HCEC 1CT (cell line): ENCODE results near the gene KDM4E.

Experiments
- DNase-seq: peaks from one replicate; pipeline ENCODE4 v3.0.0-alpha.2; 2017

KDM4E gene

DNA sequence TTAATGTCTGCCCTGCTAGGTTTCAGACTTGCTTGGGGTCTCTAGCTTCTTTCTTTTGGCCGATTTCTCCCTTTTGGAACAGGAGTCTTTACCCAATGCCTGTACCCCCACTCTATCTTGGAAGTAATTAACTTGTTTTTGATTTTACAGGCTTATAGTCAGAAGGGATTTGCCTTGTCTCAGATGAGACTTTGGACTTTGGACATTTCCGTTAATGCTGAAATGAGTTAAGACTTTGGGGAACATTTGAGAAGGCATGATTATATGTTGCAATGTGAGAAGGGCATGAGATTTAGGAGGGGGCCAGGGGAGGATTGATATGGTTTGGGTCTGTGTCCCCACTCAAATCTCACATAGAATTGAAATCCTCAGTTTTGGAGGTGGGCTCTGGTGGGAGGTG is 29.3 kb downstream of the KDM4E start:
- no peak for DNase-seq

DNA sequence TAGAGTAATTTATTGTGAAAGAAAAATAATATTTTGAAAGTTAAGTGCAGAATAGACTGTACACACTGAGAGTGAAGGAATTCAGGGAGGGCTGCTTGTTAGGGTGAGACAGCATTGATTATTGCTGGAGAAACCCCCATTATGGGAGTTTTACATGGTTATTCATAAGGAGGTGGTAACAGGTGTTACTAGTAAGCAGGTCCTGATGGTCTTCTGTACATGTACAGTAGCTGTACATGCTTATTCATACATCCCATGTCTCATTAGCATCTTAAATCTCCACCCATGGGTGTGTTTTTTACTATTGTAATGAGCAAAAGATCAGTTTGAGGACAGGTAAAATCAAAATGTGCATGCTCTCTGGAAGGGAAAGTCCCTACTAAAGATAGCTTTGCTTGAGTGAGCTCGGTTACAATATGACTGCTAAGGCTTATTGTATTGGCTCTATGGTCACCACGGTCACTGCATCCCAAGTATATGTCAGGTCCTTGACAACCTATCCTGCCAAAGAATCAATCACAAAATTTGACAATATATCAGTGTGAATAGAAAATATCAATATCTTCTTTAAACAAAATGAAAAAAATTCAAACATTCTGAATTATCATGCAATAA is 30.3 kb downstream of the KDM4E start:
- DNase-seq = no peak

DNA sequence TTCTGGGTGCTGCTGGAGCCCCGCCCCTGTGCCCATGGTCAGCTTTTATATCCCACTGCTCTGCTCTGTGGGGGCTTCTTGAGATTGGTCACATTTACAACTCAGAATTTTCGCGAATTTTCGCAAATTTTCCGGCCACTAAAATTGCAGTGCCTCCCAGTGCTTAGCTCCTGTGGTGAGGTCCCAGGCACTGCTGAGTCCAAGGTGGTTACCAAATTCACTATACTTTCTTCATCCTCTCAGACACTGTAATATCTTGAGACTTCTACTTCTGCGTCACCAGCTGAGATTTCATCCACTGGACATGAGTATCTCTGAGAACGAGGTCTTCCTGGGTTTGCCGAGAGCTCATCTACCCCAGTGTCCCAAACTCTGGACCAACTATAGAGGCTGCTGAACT is 32.9 kb downstream of the KDM4E start:
- no peak for DNase-seq

DNA sequence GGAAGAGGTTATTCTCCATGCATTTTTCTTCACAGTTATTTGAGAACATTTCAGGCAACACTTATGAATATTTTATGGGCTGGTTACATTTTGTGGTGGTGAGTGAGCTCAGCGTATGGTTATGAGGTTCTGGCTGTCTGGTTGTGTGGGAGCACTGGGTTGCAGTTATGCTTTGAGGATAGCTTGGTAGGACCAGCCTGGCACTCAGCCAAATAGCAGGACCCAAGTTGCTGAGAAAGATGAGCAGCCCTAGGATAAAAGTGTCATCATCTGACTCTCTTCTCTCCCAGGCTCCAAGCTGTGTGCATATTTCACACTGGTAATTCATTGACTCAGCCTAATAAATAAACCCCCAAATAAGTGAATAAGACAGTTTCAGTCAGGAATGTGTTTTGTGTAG is 33.6 kb downstream of the KDM4E start:
- DNase-seq = no peak

DNA sequence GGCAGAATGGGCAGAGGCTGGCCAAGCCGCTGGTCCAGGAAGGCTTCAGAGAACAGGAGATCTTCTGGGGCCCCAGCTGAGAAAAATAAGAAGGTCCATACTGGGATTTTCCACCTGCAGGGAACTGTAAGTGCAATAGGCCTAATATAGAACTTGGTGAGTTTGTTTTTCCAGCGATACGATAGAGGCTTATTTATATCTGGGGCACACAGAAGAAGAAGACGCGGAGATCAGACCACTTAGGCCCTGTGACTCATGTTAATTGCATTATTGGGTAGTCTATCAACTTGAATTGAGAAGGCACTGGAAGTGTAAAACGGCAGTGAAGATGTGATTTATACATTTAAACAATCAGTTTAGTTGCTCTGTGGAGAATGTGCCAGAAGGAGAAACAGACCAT is 34.0 kb downstream of the KDM4E start:
- DNase-seq = no peak

DNA sequence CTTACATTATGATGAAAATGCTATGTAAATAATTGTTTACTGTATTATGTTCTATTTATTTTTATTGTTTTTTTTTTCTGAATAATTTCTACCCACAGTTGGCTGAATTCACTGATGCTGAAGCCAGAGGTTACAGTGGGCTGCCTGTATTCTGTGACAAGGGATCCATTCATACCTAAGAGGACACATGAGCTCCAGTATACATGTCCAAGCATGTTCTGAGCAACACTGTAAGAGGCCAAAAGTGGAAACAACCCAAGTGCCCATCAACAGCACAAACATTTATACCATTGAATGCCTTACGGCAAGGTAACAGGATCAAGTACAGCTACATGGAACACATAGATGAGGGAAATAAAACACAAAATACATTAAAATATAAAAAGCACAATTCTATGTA is 40.3 kb downstream of the KDM4E start:
- DNase-seq = no peak

DNA sequence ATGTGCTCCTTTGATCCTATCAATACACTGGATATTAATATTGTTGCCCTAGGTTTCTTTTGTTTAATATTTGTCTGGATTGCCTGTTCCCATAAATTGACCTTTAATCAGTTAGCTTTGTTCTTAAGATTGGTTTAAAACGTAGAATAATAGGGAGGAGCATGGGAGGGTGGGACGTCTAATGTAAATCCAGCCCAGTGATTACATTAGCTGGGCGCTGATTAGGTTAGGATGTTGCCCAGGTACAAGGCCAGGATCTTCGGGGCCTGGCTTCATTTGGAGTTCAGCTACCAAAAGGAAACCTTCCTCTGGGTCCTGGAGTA is 41.6 kb downstream of the KDM4E start, which contains the start of gene SRSF8:
Gene SRSF8, plus strand, starts transcription at position 204 of the 323 bp plus-strand sequence. CDS start 308 bp downstream, outside the sequence.
- no peak for DNase-seq

DNA sequence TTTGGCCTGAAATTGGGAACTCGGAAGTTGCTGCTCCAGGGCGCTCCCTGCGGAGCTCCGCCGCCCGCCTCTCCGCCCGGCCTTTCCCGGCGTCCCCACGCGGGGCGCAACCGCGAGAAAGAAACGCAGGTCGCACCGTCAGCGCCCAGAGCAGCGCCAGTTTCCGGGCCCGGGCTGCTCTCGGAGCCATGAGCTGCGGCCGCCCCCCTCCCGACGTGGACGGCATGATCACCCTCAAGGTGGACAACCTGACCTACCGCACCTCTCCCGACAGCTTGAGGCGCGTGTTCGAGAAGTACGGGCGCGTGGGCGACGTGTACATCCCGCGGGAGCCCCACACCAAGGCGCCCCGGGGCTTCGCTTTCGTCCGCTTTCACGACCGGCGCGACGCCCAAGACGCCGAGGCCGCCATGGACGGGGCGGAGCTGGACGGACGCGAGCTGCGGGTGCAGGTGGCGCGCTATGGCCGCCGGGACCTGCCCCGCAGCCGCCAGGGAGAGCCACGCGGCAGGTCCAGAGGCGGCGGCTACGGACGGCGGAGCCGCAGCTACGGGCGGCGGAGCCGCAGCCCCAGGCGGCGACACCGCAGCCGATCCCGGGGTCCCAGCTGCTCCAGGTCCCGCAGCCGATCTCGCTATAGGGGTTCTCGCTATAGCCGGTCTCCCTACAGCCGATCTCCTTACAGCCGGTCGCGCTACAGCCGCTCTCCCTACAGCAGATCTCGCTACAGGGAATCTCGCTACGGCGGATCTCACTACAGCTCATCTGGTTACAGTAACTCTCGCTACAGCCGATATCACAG is 42.2 kb downstream of the KDM4E start:
- DNase-seq = peak; percentile 79

DNA sequence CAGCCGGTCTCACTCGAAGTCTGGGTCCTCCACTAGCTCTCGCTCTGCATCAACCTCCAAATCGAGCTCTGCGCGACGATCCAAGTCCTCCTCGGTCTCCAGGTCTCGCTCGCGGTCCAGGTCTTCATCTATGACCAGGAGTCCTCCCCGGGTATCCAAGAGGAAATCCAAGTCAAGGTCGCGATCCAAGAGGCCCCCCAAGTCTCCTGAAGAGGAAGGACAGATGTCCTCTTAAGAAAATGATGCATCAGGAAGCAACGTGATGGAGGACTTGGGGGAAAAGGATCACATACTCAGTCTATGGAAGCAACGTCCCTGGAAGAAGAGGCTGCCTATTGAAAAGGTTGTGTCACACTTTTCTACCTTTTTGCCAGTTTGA is 42.8 kb downstream of the KDM4E start:
- DNase-seq = peak; percentile 33

DNA sequence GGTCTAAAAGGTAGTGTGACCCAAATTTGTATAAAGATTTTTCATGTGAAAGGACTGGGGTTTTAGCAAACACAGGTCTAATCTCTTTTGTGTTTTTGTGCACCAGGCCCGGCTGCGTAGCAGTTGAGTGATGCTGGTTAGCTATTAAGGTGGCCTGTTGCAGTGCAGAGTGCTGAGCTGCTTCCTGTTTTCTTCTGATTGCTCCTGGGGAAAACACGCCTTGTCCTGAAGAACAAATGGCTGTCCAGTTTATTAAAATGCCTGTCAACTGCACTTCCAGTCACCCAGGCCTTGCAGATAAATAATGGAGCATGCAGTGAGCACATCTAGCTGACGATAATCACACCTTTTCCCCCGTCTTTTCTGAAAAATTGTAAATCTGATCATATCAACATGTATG is 43.5 kb downstream of the KDM4E start:
- peak; percentile 91 for DNase-seq

DNA sequence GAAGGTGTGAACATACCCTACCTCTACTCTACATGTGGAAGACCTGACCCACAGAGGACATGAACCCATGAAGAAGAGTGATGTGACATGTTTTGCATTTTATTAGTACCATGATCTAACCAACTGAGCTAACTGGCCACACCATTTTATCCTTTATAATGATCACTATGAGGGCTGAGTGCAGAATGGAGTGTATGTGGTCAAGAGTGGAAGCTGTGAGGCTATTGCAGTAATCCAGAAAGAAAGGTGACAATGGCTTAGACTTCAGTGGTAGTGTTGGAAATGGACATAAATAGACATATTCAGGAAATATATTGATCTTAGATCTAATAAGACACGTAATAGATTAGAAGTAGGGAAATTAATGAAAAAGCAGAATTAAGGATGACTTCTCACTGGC is 45.4 kb downstream of the KDM4E start:
- no peak for DNase-seq

DNA sequence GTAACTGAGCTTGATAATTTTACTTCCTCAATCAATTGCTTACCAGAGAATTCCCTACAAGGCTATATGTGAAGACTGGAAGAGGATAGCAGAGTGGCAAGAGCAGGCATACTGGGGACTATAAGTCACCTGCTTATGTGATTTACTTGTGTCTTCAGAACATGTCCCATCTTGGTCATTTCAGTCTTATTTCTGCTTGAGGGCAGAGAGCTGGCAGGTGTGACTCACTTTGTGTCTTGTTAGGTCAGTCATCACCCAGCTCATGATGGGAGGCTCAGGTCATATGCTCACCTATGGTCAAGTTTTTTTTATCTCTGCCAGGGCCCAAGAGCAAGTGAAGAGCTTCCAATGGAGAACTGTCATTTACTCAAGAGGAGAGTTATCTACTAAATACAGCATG is 47.9 kb downstream of the KDM4E start:
- DNase-seq = no peak

DNA sequence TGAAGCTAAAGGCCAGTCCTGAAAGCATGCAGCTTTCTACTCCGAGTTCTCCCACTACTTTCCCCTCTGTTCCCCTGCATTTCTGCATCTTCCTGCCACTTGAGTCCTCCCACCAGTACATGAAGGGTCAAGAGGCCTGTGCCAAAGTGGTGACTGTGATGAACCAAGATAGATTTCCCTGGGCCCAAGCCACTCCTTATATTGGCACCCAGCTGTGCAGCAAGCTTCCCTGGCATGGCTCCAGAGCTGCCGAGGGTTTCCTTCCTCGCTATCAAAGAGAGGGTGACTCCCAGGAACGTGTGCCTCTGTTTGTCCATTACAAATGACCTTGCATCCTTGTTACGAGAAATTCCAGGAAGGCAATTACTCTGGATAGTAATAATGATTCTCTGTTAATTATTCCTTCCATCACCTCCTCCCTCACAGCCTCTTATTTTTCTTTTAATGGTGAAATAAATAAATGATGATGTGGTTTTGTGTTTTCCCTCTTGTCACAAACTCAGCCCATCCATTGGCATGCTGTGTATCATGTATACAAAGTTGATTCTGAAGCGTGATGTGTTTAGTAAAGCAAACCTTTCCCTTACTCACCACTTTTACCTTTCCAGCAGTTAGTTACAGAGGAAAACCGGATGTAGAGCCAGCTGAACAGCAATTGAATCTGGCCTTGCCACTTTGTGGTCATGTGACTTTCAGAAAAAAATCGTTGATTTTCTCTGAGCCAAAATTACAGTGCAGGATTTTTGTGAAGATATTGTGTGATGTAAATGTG is 49.9 kb downstream of the KDM4E start:
- no peak for DNase-seq

DNA sequence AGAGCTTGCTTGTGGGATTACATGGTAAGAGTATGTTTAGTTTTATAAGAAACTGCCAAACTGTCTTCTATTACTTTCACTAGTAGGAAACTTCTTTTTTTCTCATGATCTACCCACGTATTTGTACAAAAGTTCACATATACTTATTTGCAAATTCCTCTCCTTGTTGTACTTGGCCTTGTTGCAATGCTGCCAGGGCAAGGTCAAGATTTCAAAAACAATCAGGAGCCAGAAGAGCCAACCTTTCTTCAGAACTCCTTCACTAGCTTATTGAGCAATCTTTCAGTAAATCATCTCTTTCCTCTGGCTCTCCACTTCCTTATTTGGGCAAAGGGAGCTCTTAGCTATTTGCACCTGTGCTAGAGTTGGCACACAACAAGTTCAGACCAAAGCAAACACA is 51.4 kb downstream of the KDM4E start:
- DNase-seq = peak; percentile 89

DNA sequence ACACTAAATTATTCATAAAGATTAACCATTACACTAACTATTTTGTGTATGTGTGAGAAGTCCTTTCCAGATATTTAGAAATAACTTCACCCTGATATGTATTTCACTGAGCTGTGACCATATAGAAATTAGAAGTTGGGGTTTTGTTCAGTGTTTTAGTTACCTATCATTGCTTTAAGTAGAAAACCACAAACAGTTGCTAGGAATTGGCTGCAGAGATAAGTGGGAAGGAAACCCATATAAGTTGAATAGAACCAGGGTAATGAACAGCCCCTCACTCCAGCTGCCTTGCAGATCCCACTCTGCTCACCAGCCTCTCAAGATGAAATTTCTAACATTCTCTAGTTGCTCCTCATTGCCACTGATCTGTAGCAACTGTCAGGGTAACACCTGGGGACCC is 51.9 kb downstream of the KDM4E start:
- no peak for DNase-seq
